ENCODE measurements around the gene NACC2. TPM values are rescaled to one million over a fixed set of nuclear protein-coding genes. Genes with fewer than 3 reads are reported as not detected.

The NACC2 gene
- total and polyA plus RNA-seq, 2 experiments from 2014 or later: 3.8 to 20.8 TPM

DNA sequence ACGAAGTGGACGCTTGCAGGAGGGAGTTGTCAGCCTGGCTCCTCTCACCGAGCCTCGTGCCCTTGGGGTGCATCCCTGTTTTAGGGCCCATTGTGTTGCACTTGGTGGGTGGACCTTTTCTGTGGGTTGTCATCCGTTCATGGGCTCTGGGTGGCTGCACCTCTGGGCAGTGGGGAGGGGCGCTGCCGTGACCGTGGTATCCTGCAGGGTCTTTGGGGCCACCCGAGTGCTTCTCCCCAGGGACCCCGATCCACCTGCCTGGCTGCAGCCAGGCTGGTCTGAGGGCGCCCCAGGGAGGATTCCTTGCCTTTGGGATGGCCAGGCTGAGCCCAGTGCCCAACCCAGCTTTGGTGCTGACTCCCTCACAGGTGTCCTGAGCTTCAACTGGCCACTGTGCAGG, 92.9 kb downstream of the NACC2 start:
- H3K9me3 Mint-ChIP-seq: no peaks in the 10 kb centered on the region
- H3K9me2 ChIP-seq (ENCODE audit: insufficient read depth): no peaks in the 10 kb centered on the region
- H3K4me1 Mint-ChIP-seq: peaks cover 24% of the 10 kb centered on the region
- peaks cover 14% of the 10 kb centered on the region for H3K4me1 ChIP-seq (ENCODE audit: insufficient read depth)
- H3K4me3 ChIP-seq: no peak overlapping the region
- H3K27ac Mint-ChIP-seq: no peak overlapping the region
- H3K79me2 ChIP-seq (replicated peaks; ENCODE audit: insufficient read depth): no peaks in the 10 kb centered on the region
- no peaks in the 10 kb centered on the region for H3K27me3 ChIP-seq (ENCODE audit: insufficient read depth)
- H4K20me1 ChIP-seq (replicated peaks; ENCODE audit: insufficient read depth): no peaks in the 10 kb centered on the region
- H3F3A ChIP-seq (replicated peaks; ENCODE audit: low read depth): peaks cover 5% of the 10 kb centered on the region; the same call in 1 of the 2 replicates
- H3K27me3 Mint-ChIP-seq (ENCODE audit: insufficient read depth, low read depth, poor library complexity): peaks cover 22% of the 10 kb centered on the region
- TF ChIP-seq NANOG (IDR thresholded peaks at IDR 0.05; ENCODE audit: borderline replicate concordance) (no peak), POLR2AphosphoS5 (IDR thresholded peaks at IDR 0.05; ENCODE audit: low read depth) (no peak), ZNF114 (CRISPR knock-in tag; IDR thresholded peaks at IDR 0.05) (no peak), ZNF331 (CRISPR knock-in tag; IDR thresholded peaks at IDR 0.05; ENCODE audit: low read depth) (no peak), CTCF (conservative IDR thresholded peaks at IDR 0.05; ENCODE audit: low read depth in 2 of 2) (no peak), EZH2 (IDR thresholded peaks at IDR 0.05; ENCODE audit: low read depth, unreplicated experiment) (no peak), CREB1 (CRISPR knock-in tag; IDR thresholded peaks at IDR 0.05; ENCODE audit: low read depth) (no peak), EZH2phosphoT487 (IDR thresholded peaks at IDR 0.05; ENCODE audit: unreplicated experiment) (no peak), JUNB (IDR thresholded peaks at IDR 0.05; ENCODE audit: unreplicated experiment) (no peak), ZNF462 (CRISPR knock-in tag; IDR thresholded peaks at IDR 0.05) (no peak), STAT1 (IDR thresholded peaks at IDR 0.05; ENCODE audit: unreplicated experiment) (no peak), ETS1 (IDR thresholded peaks at IDR 0.05) (no peak)
- TF ChIP-seq, protein P1, sequence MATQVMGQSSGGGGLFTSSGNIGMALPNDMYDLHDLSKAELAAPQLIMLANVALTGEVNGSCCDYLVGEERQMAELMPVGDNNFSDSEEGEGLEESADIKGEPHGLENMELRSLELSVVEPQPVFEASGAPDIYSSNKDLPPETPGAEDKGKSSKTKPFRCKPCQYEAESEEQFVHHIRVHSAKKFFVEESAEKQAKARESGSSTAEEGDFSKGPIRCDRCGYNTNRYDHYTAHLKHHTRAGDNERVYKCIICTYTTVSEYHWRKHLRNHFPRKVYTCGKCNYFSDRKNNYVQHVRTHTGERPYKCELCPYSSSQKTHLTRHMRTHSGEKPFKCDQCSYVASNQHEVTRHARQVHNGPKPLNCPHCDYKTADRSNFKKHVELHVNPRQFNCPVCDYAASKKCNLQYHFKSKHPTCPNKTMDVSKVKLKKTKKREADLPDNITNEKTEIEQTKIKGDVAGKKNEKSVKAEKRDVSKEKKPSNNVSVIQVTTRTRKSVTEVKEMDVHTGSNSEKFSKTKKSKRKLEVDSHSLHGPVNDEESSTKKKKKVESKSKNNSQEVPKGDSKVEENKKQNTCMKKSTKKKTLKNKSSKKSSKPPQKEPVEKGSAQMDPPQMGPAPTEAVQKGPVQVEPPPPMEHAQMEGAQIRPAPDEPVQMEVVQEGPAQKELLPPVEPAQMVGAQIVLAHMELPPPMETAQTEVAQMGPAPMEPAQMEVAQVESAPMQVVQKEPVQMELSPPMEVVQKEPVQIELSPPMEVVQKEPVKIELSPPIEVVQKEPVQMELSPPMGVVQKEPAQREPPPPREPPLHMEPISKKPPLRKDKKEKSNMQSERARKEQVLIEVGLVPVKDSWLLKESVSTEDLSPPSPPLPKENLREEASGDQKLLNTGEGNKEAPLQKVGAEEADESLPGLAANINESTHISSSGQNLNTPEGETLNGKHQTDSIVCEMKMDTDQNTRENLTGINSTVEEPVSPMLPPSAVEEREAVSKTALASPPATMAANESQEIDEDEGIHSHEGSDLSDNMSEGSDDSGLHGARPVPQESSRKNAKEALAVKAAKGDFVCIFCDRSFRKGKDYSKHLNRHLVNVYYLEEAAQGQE (IDR thresholded peaks at IDR 0.05; ENCODE audit: unreplicated experiment): no peak
- H2AFZ ChIP-seq: no peak overlapping the region
- no peaks in the 10 kb centered on the region for H3K36me3 Mint-ChIP-seq (ENCODE audit: low read depth)
- no peak overlapping the region for H3K4me2 ChIP-seq
- ATAC-seq (no peak), DNase-seq (ENCODE audit: low spot score) (no peak)
- no peaks in the 10 kb centered on the region for H3K36me3 ChIP-seq (ENCODE audit: insufficient read depth)
- H3K4me3 Mint-ChIP-seq: no peak overlapping the region
- H3K27ac ChIP-seq (ENCODE audit: low read depth): no peak overlapping the region
